Activated CD8-positive, alpha-beta T cell treated with anti-CD3 and anti-CD28 coated beads, Interleukin-2, amount 10 ng/mL, durations not matched to agents 7 days and 5 days (primary cell): ENCODE results near the gene ARHGAP21. TPM values are rescaled to one million over a fixed set of nuclear protein-coding genes. Genes with fewer than 3 reads are reported as not detected.

Experiments used
- ATAC-seq: fragments of 150-1000 bp; cut with Tn5 transposase; one replicate; pipeline ENCODE4 v1.10.0; 2021; ENCODE audit warnings: moderate library complexity
- CTCF ChIA-PET: fragments of 350-600 bp; sonication (Branson Sonifier 250); formaldehyde crosslinking; loops from one replicate; lab custom pipeline; 2021; ENCODE audit warnings: antibody characterized with exemption; lab: Charles Lee
- POLR2A ChIA-PET: fragments of 350-600 bp; sonication (Branson Sonifier 250); formaldehyde crosslinking; loops from one replicate; lab custom pipeline; 2021; ENCODE audit warnings: antibody characterized with exemption; lab: Charles Lee
- DNase-seq: peaks from one replicate; pipeline ENCODE4 v3.0.0-alpha.2; 2020
- H3K27ac Mint-ChIP-seq: one replicate; pipeline ENCODE4 v1.8.0; 2021; ENCODE audit warnings: mild to moderate bottlenecking, mixed read lengths
- H3K27me3 Mint-ChIP-seq: one replicate; pipeline ENCODE4 v1.8.0; 2021; ENCODE audit warnings: low read depth, mixed read lengths
- H3K36me3 Mint-ChIP-seq: one replicate; pipeline ENCODE4 v1.8.0; 2021; ENCODE audit warnings: low read depth, mixed read lengths
- H3K4me1 Mint-ChIP-seq: one replicate; pipeline ENCODE4 v1.8.0; 2021; ENCODE audit warnings: low read depth, mixed read lengths
- H3K4me3 Mint-ChIP-seq: one replicate; pipeline ENCODE4 v1.8.0; 2021; ENCODE audit warnings: mild to moderate bottlenecking, mixed read lengths
- H3K9me3 Mint-ChIP-seq: one replicate; pipeline ENCODE4 v1.8.0; 2022; ENCODE audit warnings: mixed read lengths; ENCODE audit not compliant: insufficient read depth
- total RNA-seq, 2 experiments: library from RNA; stranded (reverse); gene quantifications; one replicate each; pipeline ENCODE4 v1.2.3, GENCODE V29; 2021

The ARHGAP21 gene
- total RNA-seq, 2 experiments from 2014 or later = 26.3 to 28.1 TPM

DNA sequence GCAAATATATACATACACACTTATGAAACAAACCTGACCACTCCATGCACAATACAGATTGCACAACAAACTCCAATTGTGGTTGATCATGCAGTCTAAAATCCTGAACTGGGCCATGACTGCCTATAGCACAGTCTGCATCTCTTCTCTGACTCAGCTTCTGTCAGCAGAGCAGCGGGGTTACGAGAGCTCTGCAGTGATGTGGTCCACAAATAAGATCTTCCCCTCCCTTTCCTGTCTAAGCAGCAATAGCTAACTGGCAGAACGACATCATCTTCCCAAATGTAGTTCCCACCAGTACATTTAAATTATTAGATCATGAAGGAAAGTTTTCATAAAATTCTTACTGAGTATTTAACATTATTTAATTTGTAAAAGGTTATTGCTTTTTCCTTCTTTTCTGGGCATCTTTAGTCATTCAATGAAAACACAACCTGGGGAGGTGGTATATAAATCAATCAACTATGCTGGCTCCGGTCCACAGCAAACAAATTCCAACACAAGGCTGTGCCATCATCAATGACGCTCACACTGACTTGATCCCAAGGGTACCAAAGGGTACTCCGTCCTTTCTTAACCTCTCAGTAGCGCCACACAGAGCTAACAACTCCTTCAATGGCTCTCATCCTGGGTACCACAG, 17.1 kb downstream of the ARHGAP21 start:
- no peaks in the 10 kb centered on the region for H3K9me3 Mint-ChIP-seq
- ChIA-PET CTCF (interaction anchor here (1.5 to 1.7 kb wide), 3 partner anchors 17 to 89 kb away, joined by 3 to 7 read pairs (median 4); partner anchors contain the start of gene ARHGAP21), POLR2A (interaction anchor here (0.8 to 1.9 kb wide), 2 partner anchors 14 to 219 kb away, joined by 3 to 5 read pairs; no protein-coding TSS in a partner anchor)
- DNase-seq (peak; percentile 45), ATAC-seq (peak; percentile 89)
- no peak overlapping the region for H3K27ac Mint-ChIP-seq
- H3K27me3 Mint-ChIP-seq = no peaks in the 10 kb centered on the region
- no peak overlapping the region for H3K4me3 Mint-ChIP-seq
- H3K4me1 Mint-ChIP-seq = peaks cover 17% of the 10 kb centered on the region
- no peaks in the 10 kb centered on the region for H3K36me3 Mint-ChIP-seq

DNA sequence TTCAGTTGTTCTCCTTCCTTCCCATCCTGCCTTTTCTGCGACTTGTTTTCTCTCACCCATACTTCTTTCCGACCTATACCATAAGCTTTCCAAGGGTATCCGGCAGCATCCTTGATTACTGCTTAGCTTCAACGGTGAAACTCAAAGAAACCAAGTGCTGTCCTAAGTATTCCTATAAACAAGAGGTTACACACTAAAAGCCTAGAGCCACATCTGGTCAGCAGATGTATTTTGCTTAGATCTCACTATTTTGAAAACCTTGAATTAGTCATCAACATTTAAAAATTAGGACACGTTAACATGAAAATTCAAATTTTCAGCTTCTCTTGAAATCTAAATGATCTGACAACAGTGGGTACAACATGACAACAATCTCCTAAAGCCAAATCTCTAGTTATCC, 20.0 kb downstream of the ARHGAP21 start:
- DNase-seq (no peak), ATAC-seq (no peak)
- Mint-ChIP-seq H3K27me3 (no peaks in the 10 kb centered on the region), H3K4me1 (peaks cover 22% of the 10 kb centered on the region), H3K4me3 (no peak overlapping the region), H3K36me3 (no peaks in the 10 kb centered on the region), H3K9me3 (no peaks in the 10 kb centered on the region), H3K27ac (no peak overlapping the region)
- POLR2A ChIA-PET = interaction anchor here (0.7 kb wide), 1 partner anchor 182 kb away, joined by 3 read pairs; no protein-coding TSS in a partner anchor
- CTCF ChIA-PET = no interaction called here

DNA sequence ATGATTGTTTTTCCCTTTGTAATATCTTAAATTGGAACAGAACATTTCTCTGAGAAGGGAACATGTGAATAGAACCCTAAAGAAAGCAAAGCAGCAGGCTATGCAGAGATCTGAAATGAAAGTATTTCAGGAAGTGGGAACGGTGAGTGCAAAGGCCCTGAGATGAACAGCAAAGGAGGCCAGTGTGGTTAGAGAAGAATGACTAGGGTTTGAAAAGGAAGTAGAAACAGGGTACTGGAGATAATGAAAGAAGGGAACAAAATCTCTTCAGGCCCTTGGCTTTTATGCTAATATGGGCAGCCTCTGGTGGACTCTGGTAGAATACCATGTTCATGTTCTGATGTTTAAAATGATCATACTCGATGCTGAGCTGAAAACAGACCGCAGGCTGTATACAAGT, 22.2 kb downstream of the ARHGAP21 start:
- DNase-seq = peak; percentile 49
- H3K9me3 Mint-ChIP-seq = no peaks in the 10 kb centered on the region
- peaks cover 22% of the 10 kb centered on the region for H3K4me1 Mint-ChIP-seq
- ChIA-PET POLR2A (no interaction called here), CTCF (interaction anchor here (1.0 kb wide), 1 partner anchor 182 kb away, joined by 3 read pairs; no protein-coding TSS in a partner anchor)
- H3K36me3 Mint-ChIP-seq = no peaks in the 10 kb centered on the region
- peak overlapping the region; percentile 37 for H3K27ac Mint-ChIP-seq
- ATAC-seq = peak; percentile 84
- no peaks in the 10 kb centered on the region for H3K27me3 Mint-ChIP-seq
- peak overlapping the region; percentile 27 for H3K4me3 Mint-ChIP-seq

DNA sequence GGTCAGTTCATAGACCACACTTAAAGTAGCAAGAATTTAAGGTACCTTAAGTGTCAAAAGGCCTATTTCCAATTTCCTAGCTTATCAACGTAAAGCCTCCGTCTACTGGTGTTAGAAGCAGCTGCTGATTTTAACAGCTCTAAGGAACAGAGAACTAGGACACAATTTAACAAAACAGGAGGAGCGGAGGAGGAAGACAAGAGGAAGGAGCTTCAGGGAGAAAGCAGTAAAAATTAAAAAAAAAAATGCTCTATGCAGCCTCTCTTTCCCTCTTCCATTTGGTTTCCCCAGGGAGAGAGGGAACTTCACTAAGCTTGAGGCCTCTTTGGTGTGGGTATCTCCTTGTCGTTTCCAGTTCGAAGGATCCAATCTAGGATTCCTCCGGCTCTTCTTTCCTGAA, 22.7 kb downstream of the ARHGAP21 start:
- DNase-seq (no peak), ATAC-seq (no peak)
- Mint-ChIP-seq H3K9me3 (no peaks in the 10 kb centered on the region), H3K27ac (no peak overlapping the region), H3K4me3 (no peak overlapping the region), H3K27me3 (no peaks in the 10 kb centered on the region), H3K4me1 (peaks cover 22% of the 10 kb centered on the region), H3K36me3 (no peaks in the 10 kb centered on the region)
- ChIA-PET POLR2A (no interaction called here), CTCF (interaction anchor here (1.0 kb wide), 2 partner anchors 84 to 181 kb away, joined by 3 read pairs; no protein-coding TSS in a partner anchor)

DNA sequence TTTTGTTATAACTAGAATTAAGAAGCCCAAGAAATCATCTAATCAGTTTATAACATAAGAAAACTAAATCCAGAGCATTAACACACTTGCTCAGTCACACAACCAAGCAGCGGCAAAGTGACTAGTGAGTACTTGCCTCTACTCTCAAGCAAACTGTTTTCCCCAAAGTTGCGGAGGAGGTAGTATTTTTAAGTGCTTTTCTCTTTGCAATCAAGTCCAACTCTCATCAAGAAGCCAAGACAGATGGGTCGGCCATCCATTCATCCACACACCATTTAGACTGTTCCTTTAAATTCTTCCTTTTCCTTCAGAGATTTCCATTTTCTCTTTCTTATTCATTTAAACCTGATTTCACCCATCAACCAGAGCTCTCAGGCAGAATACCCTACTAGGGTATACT, 25.4 kb downstream of the ARHGAP21 start:
- H3K4me3 Mint-ChIP-seq = no peak overlapping the region
- no peaks in the 10 kb centered on the region for H3K36me3 Mint-ChIP-seq
- no peak for DNase-seq
- CTCF ChIA-PET = no interaction called here
- H3K27me3 Mint-ChIP-seq = no peaks in the 10 kb centered on the region
- no peaks in the 10 kb centered on the region for H3K9me3 Mint-ChIP-seq
- POLR2A ChIA-PET = no interaction called here
- no peak overlapping the region for H3K27ac Mint-ChIP-seq
- H3K4me1 Mint-ChIP-seq = peaks cover 20% of the 10 kb centered on the region
- ATAC-seq = no peak

DNA sequence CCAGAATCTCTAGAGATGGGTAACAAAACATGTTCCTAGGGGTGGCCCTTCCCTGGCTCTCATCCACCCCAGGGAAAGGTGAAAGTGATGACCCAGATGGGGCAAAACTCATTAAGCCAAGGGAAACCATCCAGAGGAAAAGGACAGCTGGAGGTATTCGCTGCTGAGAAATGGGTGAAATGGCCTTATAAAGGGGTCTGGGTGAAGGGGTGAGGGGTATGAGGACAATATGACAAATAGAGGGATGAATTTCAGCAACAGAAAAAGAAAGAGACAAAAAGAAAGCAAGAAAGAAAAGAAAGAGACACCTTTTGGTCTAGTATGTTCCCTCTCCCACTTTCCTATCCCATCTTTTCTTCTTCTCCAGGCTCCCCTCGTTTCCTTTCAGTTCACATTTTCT, 26.6 kb downstream of the ARHGAP21 start:
- POLR2A ChIA-PET = no interaction called here
- Mint-ChIP-seq H3K36me3 (peaks cover under 1% of the 10 kb centered on the region), H3K27me3 (no peaks in the 10 kb centered on the region), H3K4me3 (no peak overlapping the region), H3K27ac (no peak overlapping the region), H3K9me3 (no peaks in the 10 kb centered on the region), H3K4me1 (peaks cover 14% of the 10 kb centered on the region)
- CTCF ChIA-PET = no interaction called here
- ATAC-seq (no peak), DNase-seq (no peak)

DNA sequence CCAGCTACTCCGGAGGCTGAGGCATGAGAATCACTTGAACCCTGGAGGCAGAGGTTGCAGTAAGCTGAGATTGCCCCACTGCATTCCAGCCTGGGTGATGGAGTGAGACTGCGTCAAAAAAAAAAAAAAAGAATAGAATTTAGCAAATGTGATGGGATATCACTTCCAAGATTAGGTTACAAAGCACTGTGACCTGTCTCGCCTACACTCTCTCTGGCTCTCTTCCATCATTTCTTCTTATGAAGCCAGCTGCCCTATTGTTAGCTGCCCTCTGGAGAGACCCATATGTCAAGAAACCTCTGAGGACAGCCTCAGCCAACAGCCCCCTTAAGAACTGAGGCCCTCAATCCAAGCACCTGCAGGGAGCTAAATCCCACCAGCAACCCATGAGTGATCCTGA, 28.2 kb downstream of the ARHGAP21 start:
- no peak for DNase-seq
- no peak overlapping the region for H3K4me3 Mint-ChIP-seq
- no peak overlapping the region for H3K27ac Mint-ChIP-seq
- H3K27me3 Mint-ChIP-seq = no peaks in the 10 kb centered on the region
- peaks cover 3% of the 10 kb centered on the region for H3K4me1 Mint-ChIP-seq
- H3K36me3 Mint-ChIP-seq = peaks cover 4% of the 10 kb centered on the region
- CTCF ChIA-PET = no interaction called here
- POLR2A ChIA-PET = no interaction called here
- no peak for ATAC-seq
- no peaks in the 10 kb centered on the region for H3K9me3 Mint-ChIP-seq

DNA sequence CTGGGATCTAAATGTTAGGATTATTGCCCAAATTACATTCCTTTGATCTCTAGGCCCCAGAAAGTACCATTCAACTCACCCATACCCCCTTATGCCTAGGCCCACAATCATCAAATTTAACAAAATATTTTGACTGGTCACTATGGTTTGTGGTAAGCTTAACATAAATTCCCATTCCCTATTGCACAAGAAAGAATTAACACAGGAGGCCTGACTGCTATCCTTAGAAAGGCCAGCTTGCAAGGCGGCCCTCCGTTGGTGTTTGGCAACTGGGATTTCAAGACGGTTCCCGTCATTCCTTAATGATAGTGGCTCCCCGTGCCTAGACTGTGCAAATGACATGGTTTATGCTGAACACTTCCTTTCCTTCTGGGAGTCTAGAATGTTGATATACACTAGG, 29.6 kb downstream of the ARHGAP21 start:
- ChIA-PET CTCF (interaction anchor here (1.1 kb wide), 1 partner anchor 76 kb away, joined by 5 read pairs; no protein-coding TSS in a partner anchor), POLR2A (no interaction called here)
- Mint-ChIP-seq H3K4me3 (no peak overlapping the region), H3K36me3 (peaks cover 4% of the 10 kb centered on the region), H3K27ac (no peak overlapping the region), H3K4me1 (peaks cover 3% of the 10 kb centered on the region), H3K9me3 (no peaks in the 10 kb centered on the region), H3K27me3 (no peaks in the 10 kb centered on the region)
- DNase-seq (no peak), ATAC-seq (no peak)

DNA sequence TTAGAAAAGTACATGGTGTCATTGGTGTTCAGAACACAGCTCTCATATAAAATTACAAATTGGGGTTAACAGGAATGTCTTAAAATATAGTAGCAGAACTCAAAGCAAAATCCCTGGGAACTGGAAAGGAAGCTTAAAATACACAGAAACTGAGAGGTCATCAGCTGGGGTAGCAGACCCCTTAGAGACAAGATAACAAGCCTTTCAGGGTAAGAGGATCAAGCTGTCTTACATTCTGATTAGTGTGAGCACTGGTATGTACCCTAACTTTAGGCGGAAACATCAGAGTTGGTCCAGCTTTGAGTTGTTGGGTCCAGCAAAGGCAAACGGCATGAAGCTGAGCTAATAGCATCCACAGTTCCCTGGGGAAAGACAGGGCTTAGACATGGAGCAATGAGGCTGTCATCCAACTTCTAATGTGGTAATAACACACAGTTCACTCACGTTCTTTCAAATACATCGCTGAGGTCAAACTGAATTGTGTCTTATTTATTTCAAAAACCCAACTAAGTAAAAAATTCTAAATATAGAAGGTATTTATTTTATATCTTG, 32.6 kb downstream of the ARHGAP21 start:
- no peaks in the 10 kb centered on the region for H3K27me3 Mint-ChIP-seq
- H3K4me1 Mint-ChIP-seq = peaks cover 5% of the 10 kb centered on the region
- no peak overlapping the region for H3K27ac Mint-ChIP-seq
- ChIA-PET POLR2A (no interaction called here), CTCF (no interaction called here)
- peaks cover 4% of the 10 kb centered on the region for H3K36me3 Mint-ChIP-seq
- DNase-seq = no peak
- no peak for ATAC-seq
- H3K4me3 Mint-ChIP-seq = no peak overlapping the region
- no peaks in the 10 kb centered on the region for H3K9me3 Mint-ChIP-seq

DNA sequence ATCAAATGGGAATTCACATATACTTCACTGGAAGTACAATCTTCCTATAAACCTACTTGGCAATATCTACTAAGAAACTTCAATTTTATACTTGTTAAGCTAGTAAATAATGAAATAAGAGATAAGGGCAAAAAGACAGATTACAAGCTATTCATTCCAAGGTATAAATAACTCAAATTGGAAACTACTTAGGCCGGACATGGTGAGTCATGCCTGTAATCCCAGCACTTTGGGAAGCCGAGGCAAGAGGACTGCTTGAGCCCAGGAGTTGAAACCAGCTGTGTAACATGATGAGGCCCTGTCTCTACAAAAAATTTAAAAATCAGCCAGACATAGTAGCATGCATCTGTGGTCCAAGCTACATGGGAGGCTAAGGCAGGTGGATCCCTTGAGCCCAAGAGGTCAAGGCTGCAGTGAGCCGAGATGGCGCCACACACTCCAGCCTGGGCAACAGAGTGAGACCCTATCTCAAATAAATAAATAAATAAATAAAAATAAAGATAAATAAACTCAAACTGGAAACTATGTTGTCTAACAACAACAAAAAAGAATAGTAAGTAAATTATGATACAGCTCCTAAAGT, 37.6 kb downstream of the ARHGAP21 start:
- Mint-ChIP-seq H3K36me3 (no peaks in the 10 kb centered on the region), H3K9me3 (no peaks in the 10 kb centered on the region), H3K4me1 (peaks cover 5% of the 10 kb centered on the region), H3K27ac (no peak overlapping the region), H3K4me3 (no peak overlapping the region), H3K27me3 (no peaks in the 10 kb centered on the region)
- ATAC-seq = no peak
- no peak for DNase-seq
- ChIA-PET CTCF (no interaction called here), POLR2A (no interaction called here)

DNA sequence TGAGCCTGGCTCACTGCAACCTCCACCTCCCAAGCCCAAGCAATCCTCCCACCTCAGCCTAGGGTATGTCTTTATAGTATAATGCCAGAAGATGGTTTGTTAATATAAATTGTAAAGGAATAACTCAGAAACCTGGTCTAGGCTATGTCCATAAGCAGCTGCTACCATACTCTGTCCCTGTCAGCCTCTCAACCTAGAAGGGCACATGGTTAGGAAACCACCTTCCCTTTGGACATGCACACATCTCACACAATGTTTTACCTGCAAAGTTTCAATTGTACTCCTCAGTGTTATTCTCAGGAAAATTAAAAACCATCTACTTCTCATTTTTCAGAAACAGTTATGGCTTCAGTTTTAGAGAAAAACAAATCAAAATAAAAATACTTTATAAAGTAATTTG, 40.1 kb downstream of the ARHGAP21 start:
- no peaks in the 10 kb centered on the region for H3K9me3 Mint-ChIP-seq
- H3K36me3 Mint-ChIP-seq = no peaks in the 10 kb centered on the region
- DNase-seq = no peak
- CTCF ChIA-PET = no interaction called here
- POLR2A ChIA-PET = no interaction called here
- H3K4me1 Mint-ChIP-seq = peaks cover 1% of the 10 kb centered on the region
- H3K27me3 Mint-ChIP-seq = no peaks in the 10 kb centered on the region
- ATAC-seq = no peak
- H3K4me3 Mint-ChIP-seq = no peak overlapping the region
- H3K27ac Mint-ChIP-seq = no peak overlapping the region

DNA sequence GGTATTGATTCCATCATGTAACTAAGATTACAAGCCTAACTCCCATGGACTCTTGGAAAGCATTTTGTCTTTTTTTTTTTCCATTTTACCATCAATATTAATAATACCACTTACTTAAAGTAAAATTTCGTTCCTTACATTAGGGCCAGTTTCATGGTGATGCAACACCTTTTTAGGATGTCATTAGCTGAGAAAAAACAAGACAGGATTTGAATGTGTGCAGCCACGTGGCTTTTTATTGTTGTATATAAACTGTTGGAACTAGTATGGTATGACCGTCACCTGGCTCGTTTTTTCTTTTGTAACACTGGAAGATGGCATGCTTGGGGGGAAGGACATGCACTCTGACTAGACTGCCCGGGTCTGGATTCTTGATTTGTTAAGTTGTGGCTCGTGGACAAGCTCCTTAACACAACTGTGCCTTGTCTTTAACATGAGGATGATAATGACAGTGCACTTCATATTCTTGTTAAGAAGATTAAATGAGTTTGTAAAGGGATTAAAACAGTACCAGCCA, 42.1 kb downstream of the ARHGAP21 start:
- no peak for ATAC-seq
- ChIA-PET CTCF (no interaction called here), POLR2A (no interaction called here)
- H3K27me3 Mint-ChIP-seq = no peaks in the 10 kb centered on the region
- DNase-seq = no peak
- no peak overlapping the region for H3K4me3 Mint-ChIP-seq
- no peak overlapping the region for H3K27ac Mint-ChIP-seq
- no peaks in the 10 kb centered on the region for H3K4me1 Mint-ChIP-seq
- no peaks in the 10 kb centered on the region for H3K9me3 Mint-ChIP-seq
- H3K36me3 Mint-ChIP-seq = no peaks in the 10 kb centered on the region
